IMR-90 (cell line): Measurements from ENCODE around the gene ACO1.

ENCODE experiments used
- CEBPB ChIP-seq: IDR thresholded peaks from 2 replicates; pipeline ENCODE4 v1.6.1; 2012; ENCODE audit warnings: low read depth, low read length, improper control_type of control experiment
- POLR2A ChIP-seq: IDR thresholded peaks from 2 replicates; pipeline ENCODE4 v1.6.1; 2012; ENCODE audit warnings: mild to moderate bottlenecking, low read depth, low read length
- RAD21 ChIP-seq: IDR thresholded peaks from 2 replicates; pipeline ENCODE4 v1.6.1; 2012; ENCODE audit warnings: low read length, improper control_type of control experiment
- RCOR1 ChIP-seq: IDR thresholded peaks from 2 replicates; pipeline ENCODE4 v1.6.1; 2012; ENCODE audit warnings: mild to moderate bottlenecking, low read length, improper control_type of control experiment; ENCODE audit not compliant: insufficient replicate concordance
- SMC3 ChIP-seq: fragments of 150-350 bp; IDR thresholded peaks from 2 replicates; pipeline ENCODE4 v1.6.1; 2016; ENCODE audit warnings: low read depth, mild to moderate bottlenecking, antibody characterized with exemption, low read length, moderate library complexity
- TF ChIP-seq, protein P1 (sequence below): conservative IDR thresholded peaks from 2 replicates; pipeline ENCODE4 v1.5.1; 2012; ENCODE audit warnings: mild to moderate bottlenecking, low read depth, low read length, improper control_type of control experiment
- TF ChIP-seq, protein P2 (sequence below): fragments of 150-350 bp; IDR thresholded peaks from 2 replicates; pipeline ENCODE4 v1.6.1; 2016; ENCODE audit warnings: low read depth, mild to moderate bottlenecking, low read length, moderate library complexity, borderline replicate concordance
- TF ChIP-seq, protein P3 (sequence below): fragments of 150-350 bp; IDR thresholded peaks from 2 replicates; pipeline ENCODE4 v1.6.1; 2017; ENCODE audit warnings: mild to moderate bottlenecking, antibody characterized with exemption, low read length, low read depth

DNA sequence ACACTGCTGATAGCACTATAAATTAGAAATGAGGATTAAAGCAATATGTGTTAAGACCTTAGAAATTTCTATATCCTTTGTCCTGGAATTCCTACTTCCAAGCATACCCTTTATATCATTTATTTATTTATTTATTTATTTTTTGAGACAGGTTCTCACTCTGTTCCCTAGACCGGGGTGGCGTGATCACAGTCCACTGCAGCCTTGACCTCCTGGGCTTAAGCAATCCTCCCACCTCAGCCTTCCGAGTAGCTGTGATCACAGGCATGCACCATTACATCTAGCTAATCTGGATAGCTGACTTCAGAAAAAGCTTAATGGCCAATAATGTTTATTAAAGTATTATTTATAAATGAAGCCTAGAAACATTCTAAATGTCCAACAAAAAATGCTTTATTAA is 27.3 kb downstream of the ACO1 start:
- no peak for TF ChIP-seq RAD21
- TF ChIP-seq, protein P1, sequence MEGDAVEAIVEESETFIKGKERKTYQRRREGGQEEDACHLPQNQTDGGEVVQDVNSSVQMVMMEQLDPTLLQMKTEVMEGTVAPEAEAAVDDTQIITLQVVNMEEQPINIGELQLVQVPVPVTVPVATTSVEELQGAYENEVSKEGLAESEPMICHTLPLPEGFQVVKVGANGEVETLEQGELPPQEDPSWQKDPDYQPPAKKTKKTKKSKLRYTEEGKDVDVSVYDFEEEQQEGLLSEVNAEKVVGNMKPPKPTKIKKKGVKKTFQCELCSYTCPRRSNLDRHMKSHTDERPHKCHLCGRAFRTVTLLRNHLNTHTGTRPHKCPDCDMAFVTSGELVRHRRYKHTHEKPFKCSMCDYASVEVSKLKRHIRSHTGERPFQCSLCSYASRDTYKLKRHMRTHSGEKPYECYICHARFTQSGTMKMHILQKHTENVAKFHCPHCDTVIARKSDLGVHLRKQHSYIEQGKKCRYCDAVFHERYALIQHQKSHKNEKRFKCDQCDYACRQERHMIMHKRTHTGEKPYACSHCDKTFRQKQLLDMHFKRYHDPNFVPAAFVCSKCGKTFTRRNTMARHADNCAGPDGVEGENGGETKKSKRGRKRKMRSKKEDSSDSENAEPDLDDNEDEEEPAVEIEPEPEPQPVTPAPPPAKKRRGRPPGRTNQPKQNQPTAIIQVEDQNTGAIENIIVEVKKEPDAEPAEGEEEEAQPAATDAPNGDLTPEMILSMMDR, result no peak
- no peak for TF ChIP-seq POLR2A
- TF ChIP-seq, protein P2, sequence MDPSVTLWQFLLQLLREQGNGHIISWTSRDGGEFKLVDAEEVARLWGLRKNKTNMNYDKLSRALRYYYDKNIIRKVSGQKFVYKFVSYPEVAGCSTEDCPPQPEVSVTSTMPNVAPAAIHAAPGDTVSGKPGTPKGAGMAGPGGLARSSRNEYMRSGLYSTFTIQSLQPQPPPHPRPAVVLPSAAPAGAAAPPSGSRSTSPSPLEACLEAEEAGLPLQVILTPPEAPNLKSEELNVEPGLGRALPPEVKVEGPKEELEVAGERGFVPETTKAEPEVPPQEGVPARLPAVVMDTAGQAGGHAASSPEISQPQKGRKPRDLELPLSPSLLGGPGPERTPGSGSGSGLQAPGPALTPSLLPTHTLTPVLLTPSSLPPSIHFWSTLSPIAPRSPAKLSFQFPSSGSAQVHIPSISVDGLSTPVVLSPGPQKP, result no peak
- TF ChIP-seq SMC3, result no peak
- TF ChIP-seq RCOR1, result no peak
- TF ChIP-seq, protein P3, sequence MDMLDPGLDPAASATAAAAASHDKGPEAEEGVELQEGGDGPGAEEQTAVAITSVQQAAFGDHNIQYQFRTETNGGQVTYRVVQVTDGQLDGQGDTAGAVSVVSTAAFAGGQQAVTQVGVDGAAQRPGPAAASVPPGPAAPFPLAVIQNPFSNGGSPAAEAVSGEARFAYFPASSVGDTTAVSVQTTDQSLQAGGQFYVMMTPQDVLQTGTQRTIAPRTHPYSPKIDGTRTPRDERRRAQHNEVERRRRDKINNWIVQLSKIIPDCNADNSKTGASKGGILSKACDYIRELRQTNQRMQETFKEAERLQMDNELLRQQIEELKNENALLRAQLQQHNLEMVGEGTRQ, result no peak
- no peak for TF ChIP-seq CEBPB
